ENCODE results near the gene ZNF888.
"Not testable (repeated sequence)": the region's sequence is repeated elsewhere in the genome, so short reads cannot be mapped to it uniquely, and the experiment has no call there.

DNA sequence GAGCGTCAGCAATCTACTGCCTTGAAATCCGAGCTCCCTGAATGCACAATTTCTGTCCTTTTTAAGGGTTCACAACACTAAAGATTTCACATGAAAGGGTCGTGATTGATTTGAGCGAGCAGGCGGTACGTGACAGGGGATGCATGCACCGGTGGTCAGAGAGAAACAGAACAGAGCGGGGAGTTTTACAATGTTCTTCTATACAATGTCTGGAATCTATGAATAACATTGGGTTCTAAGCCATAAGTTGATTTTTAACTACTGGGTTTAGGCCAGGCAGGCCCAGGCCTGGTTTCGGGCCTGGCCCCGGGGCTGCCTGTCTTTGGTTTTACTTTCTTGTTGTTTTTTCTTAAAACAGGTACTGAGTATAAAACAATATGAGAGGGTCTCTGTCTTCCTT, 24.6 kb downstream of the ZNF888 start:
- TF ChIP-seq, protein P1, sequence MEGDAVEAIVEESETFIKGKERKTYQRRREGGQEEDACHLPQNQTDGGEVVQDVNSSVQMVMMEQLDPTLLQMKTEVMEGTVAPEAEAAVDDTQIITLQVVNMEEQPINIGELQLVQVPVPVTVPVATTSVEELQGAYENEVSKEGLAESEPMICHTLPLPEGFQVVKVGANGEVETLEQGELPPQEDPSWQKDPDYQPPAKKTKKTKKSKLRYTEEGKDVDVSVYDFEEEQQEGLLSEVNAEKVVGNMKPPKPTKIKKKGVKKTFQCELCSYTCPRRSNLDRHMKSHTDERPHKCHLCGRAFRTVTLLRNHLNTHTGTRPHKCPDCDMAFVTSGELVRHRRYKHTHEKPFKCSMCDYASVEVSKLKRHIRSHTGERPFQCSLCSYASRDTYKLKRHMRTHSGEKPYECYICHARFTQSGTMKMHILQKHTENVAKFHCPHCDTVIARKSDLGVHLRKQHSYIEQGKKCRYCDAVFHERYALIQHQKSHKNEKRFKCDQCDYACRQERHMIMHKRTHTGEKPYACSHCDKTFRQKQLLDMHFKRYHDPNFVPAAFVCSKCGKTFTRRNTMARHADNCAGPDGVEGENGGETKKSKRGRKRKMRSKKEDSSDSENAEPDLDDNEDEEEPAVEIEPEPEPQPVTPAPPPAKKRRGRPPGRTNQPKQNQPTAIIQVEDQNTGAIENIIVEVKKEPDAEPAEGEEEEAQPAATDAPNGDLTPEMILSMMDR (IDR thresholded peaks at IDR 0.05; ENCODE audit: low read length) = not testable (repeated sequence)
- not testable (repeated sequence) for TF ChIP-seq EZH2 (IDR thresholded peaks at IDR 0.05; ENCODE audit: borderline replicate concordance, low read length)

Data from OCI-LY1 (cell line).